ENCODE results near the gene FNIP2.
"Not testable (repeated sequence)": the region's sequence is repeated elsewhere in the genome, so short reads cannot be mapped to it uniquely, and the experiment has no call there.

The FNIP2 gene

DNA sequence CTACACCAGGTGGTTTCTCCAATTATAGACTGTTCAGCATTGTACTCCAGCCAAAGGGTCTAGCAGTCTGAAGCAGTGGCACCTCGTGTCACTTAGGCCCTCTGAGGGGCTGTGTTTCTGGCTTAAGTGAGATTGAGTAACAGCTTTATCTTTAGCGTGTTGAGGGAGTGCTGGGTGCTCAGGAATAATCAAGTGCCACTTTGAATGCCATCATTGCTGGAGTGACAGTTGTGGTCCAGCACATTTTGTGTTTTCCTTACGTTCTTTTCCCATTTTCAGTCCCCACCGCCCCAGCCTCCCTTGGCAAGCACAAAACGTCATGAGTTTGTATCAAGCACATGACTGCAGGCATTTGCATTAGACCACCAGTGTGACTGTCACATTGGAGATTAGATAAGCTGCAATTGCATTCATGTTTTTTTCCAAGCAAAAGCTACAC is 58.7 kb downstream of the FNIP2 start:
- no peak for DNase-seq (ENCODE audit: low read depth)
- Histone ChIP-seq H3K36me3 (ENCODE audit: control insufficient read depth, insufficient read depth, low read length, severe bottlenecking) (peaks cover 36% of the 10 kb centered on the region), H3K4me1 (ENCODE audit: control insufficient read depth, insufficient read depth, low read length) (peaks cover 31% of the 10 kb centered on the region), H3K9me3 (ENCODE audit: control insufficient read depth, low read length) (no peaks in the 10 kb centered on the region), H3K27me3 (replicated peaks; ENCODE audit: control insufficient read depth, insufficient read depth, low read length) (no peaks in the 10 kb centered on the region), H3K4me3 (ENCODE audit: low read length) (no peak overlapping the region), H3K9ac (ENCODE audit: low read length) (no peak overlapping the region)

DNA sequence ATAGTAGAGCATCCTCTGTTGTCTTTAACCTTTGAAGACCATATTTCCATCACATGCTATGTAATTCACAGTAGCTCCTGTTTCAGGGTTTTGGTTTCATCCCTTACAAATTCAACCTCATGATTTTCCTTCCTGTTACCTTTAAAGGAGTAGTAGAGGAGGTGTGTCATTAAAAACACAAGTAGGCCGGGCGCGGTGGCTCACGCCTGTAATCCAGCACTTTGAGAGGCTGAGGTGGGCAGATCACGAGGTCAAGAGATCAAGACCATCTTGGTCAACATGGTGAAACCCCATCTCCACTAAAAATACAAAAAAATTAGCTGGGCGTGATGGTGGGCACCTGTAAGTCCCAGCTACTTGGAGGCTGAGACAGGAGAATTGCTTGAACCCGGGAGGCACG is 59.3 kb downstream of the FNIP2 start:
- H3K4me3 ChIP-seq (ENCODE audit: low read length); H3K9me3 ChIP-seq (ENCODE audit: control insufficient read depth, low read length); H3K9ac ChIP-seq (ENCODE audit: low read length); DNase-seq (ENCODE audit: low read depth); H3K27me3 ChIP-seq (replicated peaks; ENCODE audit: control insufficient read depth, insufficient read depth, low read length): not testable (repeated sequence)
- Histone ChIP-seq H3K4me1 (ENCODE audit: control insufficient read depth, insufficient read depth, low read length) (peaks cover 31% of the 10 kb centered on the region), H3K36me3 (ENCODE audit: control insufficient read depth, insufficient read depth, low read length, severe bottlenecking) (peaks cover 42% of the 10 kb centered on the region)

DNA sequence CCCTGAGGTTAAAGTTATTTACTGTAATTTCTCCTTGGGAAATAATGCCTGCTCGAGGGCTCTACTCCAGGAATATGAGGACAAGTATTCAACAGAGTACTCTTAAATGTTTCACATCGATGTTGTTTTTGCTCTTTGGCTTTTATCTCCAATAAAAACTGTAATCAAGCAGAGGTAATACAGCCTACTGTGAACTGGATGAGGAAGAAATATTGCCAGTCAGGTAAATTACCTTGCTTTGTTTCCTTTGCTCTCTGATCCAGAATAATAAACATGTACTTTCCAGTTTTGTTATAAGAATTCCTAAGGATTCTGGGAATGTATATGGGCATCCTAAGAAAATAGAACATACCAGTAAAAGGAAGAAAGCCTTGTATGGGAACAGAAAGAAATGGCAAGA is 60.4 kb downstream of the FNIP2 start:
- peaks cover 23% of the 10 kb centered on the region for H3K4me1 ChIP-seq (ENCODE audit: control insufficient read depth, insufficient read depth, low read length)
- no peak for DNase-seq (ENCODE audit: low read depth)
- no peaks in the 10 kb centered on the region for H3K9me3 ChIP-seq (ENCODE audit: control insufficient read depth, low read length)
- no peak overlapping the region for H3K9ac ChIP-seq (ENCODE audit: low read length)
- no peak overlapping the region for H3K4me3 ChIP-seq (ENCODE audit: low read length)
- H3K27me3 ChIP-seq (replicated peaks; ENCODE audit: control insufficient read depth, insufficient read depth, low read length), result no peaks in the 10 kb centered on the region
- H3K36me3 ChIP-seq (ENCODE audit: control insufficient read depth, insufficient read depth, low read length, severe bottlenecking), result peaks cover 53% of the 10 kb centered on the region

DNA sequence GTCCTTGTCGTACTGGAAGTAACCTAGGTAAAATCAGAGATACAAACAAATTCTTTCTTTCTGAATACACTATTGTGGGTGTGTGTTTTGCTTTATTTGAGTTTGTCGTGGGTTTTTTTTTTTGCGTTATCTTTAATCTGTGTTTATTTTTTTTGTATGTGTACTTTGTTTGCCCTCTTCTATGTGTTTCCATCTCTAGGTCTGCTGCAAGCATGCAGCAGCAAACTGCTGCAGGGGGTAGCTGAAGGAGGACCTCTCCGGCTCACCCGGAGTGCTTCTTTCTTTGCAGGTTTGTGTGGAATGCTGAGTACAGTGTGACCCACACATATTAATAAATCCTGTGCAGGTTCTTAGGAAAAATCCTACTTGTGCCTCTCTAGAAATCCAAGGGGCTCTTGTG is 64.8 kb downstream of the FNIP2 start:
- no peak overlapping the region for H3K9ac ChIP-seq (ENCODE audit: low read length)
- no peak for DNase-seq (ENCODE audit: low read depth)
- H3K9me3 ChIP-seq (ENCODE audit: control insufficient read depth, low read length), result no peaks in the 10 kb centered on the region
- no peaks in the 10 kb centered on the region for H3K4me1 ChIP-seq (ENCODE audit: control insufficient read depth, insufficient read depth, low read length)
- H3K4me3 ChIP-seq (ENCODE audit: low read length), result no peak overlapping the region
- no peaks in the 10 kb centered on the region for H3K27me3 ChIP-seq (replicated peaks; ENCODE audit: control insufficient read depth, insufficient read depth, low read length)
- H3K36me3 ChIP-seq (ENCODE audit: control insufficient read depth, insufficient read depth, low read length, severe bottlenecking), result peaks cover 74% of the 10 kb centered on the region

DNA sequence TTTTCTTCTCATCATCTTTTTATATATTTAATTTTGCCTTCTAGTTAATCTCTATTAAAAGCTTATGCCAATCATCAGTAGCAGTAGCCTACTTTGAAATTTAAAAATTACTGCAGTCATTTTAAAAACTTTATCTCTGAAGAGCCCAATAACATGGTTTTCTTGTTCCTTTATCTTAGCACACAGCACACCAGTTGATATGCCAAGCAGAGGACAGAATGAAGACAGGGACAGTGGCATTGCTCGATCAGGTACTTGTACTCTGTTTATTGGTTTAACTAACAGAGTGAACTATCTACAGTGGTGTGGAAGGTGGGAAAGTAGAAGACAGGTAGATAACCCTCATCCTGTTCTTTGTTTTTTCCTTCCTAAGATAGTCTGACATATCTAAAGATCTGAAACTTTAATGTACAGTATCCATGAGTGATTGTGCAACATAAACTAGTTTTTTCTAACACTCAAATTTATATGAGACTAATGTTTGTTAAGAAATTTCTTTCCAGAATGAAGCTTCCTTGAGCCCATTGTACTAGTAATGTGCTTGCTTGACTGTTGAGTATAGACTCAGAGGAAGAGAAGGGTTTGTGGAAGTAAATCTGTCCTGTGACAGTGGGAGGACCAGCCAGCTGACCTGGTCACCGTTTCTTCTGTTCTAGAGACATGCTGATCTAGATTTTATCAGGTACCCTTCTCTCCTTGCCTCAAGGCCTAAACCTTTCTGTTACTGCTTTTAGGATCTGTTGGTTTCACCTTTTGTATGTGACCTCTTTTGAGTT is 66.6 kb downstream of the FNIP2 start:
- no peaks in the 10 kb centered on the region for H3K9me3 ChIP-seq (ENCODE audit: control insufficient read depth, low read length)
- no peak overlapping the region for H3K9ac ChIP-seq (ENCODE audit: low read length)
- no peak overlapping the region for H3K4me3 ChIP-seq (ENCODE audit: low read length)
- H3K36me3 ChIP-seq (ENCODE audit: control insufficient read depth, insufficient read depth, low read length, severe bottlenecking), result peaks cover 72% of the 10 kb centered on the region
- H3K27me3 ChIP-seq (replicated peaks; ENCODE audit: control insufficient read depth, insufficient read depth, low read length), result no peaks in the 10 kb centered on the region
- no peaks in the 10 kb centered on the region for H3K4me1 ChIP-seq (ENCODE audit: control insufficient read depth, insufficient read depth, low read length)
- DNase-seq (ENCODE audit: low read depth), result no peak

DNA sequence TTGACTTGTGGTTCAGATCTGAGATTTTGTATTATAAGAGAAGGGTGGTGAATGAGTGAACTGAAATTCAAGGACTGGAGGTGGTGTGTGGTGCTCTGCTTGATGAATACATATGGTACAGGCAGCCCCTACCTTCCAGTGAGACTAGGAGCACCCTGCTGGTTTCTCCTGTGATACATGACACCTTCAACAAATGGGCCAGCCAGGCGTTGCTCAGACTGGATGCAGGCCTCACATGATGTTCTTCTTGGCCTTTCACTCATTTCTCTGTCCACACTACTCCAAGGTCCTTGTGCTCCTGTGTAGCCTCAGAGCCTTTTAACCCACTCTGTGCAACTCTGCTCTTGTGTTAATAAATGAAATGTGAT is 67.2 kb downstream of the FNIP2 start:
- H3K4me3 ChIP-seq (ENCODE audit: low read length), result no peak overlapping the region
- no peaks in the 10 kb centered on the region for H3K27me3 ChIP-seq (replicated peaks; ENCODE audit: control insufficient read depth, insufficient read depth, low read length)
- no peak for DNase-seq (ENCODE audit: low read depth)
- no peaks in the 10 kb centered on the region for H3K9me3 ChIP-seq (ENCODE audit: control insufficient read depth, low read length)
- H3K9ac ChIP-seq (ENCODE audit: low read length), result no peak overlapping the region
- H3K36me3 ChIP-seq (ENCODE audit: control insufficient read depth, insufficient read depth, low read length, severe bottlenecking), result peaks cover 68% of the 10 kb centered on the region
- H3K4me1 ChIP-seq (ENCODE audit: control insufficient read depth, insufficient read depth, low read length), result peaks cover 1% of the 10 kb centered on the region

DNA sequence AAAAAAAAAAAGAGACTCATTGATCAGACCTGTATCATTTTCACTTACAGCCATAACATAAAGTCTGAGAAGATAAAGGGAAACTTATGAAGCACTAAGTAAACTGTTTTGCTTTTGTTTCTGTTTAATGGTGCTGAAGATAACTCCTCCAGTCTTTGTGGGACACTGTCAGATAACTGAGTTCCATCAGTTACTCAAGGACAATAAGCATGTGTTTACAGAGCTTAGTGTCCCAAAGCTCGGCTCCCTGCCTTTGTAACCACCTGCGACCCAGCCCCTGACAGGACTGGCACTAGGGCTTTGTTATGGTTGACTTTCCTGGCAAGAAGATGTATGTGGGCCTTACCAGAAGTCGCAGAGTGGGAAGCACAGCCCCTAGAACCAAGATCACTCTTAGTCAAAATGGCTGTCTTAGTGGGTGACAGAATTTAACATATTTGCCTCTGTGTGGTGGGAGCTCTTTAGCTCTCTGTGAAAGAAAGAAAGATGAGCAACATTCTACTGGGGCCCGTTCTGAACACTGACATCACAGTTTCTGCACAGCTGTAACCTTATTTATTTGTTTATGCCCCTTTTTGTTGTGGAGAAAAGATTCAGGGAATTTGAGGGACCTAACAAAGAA is 68.1 kb downstream of the FNIP2 start:
- Histone ChIP-seq H3K36me3 (ENCODE audit: control insufficient read depth, insufficient read depth, low read length, severe bottlenecking) (peaks cover 62% of the 10 kb centered on the region), H3K27me3 (replicated peaks; ENCODE audit: control insufficient read depth, insufficient read depth, low read length) (no peaks in the 10 kb centered on the region), H3K9ac (ENCODE audit: low read length) (no peak overlapping the region), H3K4me1 (ENCODE audit: control insufficient read depth, insufficient read depth, low read length) (peaks cover 10% of the 10 kb centered on the region), H3K9me3 (ENCODE audit: control insufficient read depth, low read length) (no peaks in the 10 kb centered on the region), H3K4me3 (ENCODE audit: low read length) (no peak overlapping the region)
- DNase-seq (ENCODE audit: low read depth), result no peak

DNA sequence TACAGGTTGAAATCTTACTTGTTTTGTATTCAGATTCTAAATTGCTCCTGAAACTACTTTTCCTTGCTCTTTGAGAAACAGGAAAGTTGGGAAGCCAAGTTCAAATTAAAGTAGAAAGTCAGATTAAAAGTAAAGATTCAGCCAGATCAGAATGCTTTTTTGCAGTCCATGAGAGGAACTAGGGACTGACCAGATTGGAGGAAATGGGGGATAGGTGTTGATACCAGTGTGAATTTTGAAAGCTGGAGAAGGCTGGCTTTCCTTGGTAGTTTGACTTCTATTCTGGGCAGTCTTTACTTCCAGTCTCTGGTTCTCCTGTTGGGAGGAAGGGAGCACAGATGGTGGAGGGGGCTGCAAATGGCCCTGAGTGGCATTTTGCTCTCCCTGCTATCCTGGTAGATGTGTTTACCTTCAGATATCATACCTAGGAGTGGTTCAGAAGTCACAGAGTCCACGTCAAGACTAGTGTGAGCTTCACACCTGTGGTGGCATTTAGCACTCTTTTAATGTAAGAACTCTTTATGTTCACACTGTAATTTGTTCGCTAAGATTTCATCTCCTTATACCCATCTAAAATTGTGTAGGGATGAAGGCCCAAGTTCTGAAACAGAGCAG is 68.8 kb downstream of the FNIP2 start:
- Histone ChIP-seq H3K36me3 (ENCODE audit: control insufficient read depth, insufficient read depth, low read length, severe bottlenecking) (peaks cover 56% of the 10 kb centered on the region), H3K9me3 (ENCODE audit: control insufficient read depth, low read length) (no peaks in the 10 kb centered on the region), H3K27me3 (replicated peaks; ENCODE audit: control insufficient read depth, insufficient read depth, low read length) (no peaks in the 10 kb centered on the region), H3K4me1 (ENCODE audit: control insufficient read depth, insufficient read depth, low read length) (peaks cover 10% of the 10 kb centered on the region), H3K9ac (ENCODE audit: low read length) (no peak overlapping the region), H3K4me3 (ENCODE audit: low read length) (no peak overlapping the region)
- no peak for DNase-seq (ENCODE audit: low read depth)

DNA sequence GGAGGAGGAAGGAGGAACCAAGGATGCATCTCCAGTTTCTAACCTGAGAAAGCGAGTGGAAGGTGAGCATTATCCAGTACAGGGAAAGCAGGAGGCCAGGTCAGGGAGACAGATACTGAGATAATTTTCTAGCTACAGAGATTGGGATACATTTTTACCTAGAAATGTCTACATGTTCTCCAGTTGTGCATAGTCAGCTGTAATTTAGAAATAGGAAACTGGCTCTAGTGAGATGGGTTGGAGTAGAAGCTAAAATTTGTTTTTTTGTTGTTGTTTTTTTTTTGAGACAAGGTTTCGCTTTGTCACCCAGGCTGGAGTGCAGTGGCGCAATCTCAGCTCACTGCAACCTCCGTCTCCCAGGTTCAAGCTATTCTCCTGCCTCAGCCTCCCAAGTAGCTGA is 71.3 kb downstream of the FNIP2 start:
- DNase-seq (ENCODE audit: low read depth), result no peak
- Histone ChIP-seq H3K4me1 (ENCODE audit: control insufficient read depth, insufficient read depth, low read length) (peaks cover 10% of the 10 kb centered on the region), H3K9me3 (ENCODE audit: control insufficient read depth, low read length) (no peaks in the 10 kb centered on the region), H3K36me3 (ENCODE audit: control insufficient read depth, insufficient read depth, low read length, severe bottlenecking) (peaks cover 51% of the 10 kb centered on the region), H3K27me3 (replicated peaks; ENCODE audit: control insufficient read depth, insufficient read depth, low read length) (no peaks in the 10 kb centered on the region), H3K4me3 (ENCODE audit: low read length) (no peak overlapping the region), H3K9ac (ENCODE audit: low read length) (no peak overlapping the region)

DNA sequence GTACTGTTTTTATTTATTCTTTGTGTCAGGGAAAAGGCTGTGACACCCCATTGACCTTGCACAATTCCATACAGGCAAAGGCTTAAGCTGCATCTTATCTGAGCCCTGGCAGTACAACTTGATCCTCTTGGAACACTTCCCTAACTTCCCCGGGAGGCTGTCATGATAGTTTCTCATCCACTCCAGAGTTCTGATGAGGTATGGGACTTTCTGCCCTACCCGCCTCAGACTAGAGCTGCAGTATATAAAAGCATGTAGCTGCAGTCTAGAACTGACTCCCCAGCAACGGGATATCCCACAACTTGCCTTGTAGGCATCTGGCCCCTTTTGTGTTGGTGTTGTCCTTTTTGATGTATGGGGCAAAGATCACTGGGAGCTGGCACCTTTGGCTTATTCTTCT is 72.7 kb downstream of the FNIP2 start:
- H3K36me3 ChIP-seq (ENCODE audit: control insufficient read depth, insufficient read depth, low read length, severe bottlenecking), result peaks cover 49% of the 10 kb centered on the region
- peaks cover 10% of the 10 kb centered on the region for H3K4me1 ChIP-seq (ENCODE audit: control insufficient read depth, insufficient read depth, low read length)
- H3K9ac ChIP-seq (ENCODE audit: low read length), result no peak overlapping the region
- no peaks in the 10 kb centered on the region for H3K27me3 ChIP-seq (replicated peaks; ENCODE audit: control insufficient read depth, insufficient read depth, low read length)
- no peak for DNase-seq (ENCODE audit: low read depth)
- H3K4me3 ChIP-seq (ENCODE audit: low read length), result no peak overlapping the region
- no peaks in the 10 kb centered on the region for H3K9me3 ChIP-seq (ENCODE audit: control insufficient read depth, low read length)

DNA sequence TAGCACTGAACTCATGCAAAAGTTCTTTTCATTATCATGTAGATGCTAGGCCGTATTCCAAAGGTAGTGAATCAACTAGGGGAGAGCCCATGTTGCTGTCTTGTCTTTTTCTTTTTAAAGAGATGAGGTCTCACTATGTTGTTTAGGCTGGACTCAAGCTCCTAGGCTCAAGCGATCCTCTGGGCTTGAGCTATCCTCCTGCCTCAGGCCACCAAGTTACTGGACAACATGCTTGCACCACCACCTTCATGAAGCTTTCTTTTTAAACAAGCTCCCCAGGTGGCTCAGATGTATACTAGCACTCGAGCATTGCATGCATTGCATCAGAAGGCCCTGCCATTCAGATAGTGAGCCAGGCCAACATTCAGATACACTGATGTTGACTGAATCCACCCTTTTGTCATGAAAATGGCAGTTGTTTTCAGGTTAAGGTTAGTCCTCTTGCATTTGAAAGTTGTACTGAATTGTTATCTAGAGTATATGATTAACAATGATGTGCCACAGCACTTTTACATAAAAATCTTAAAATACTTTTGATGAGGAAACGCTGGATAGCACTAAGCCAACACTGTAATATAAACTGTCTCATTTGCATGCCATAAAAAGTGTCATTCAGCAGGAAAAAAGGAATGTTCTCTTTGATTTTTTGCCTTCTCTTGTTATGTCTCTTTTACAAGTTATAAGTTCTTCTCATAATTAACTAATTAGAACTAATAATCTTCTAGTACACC is 76.7 kb downstream of the FNIP2 start:
- Histone ChIP-seq H3K36me3 (ENCODE audit: control insufficient read depth, insufficient read depth, low read length, severe bottlenecking) (peaks cover 55% of the 10 kb centered on the region), H3K9ac (ENCODE audit: low read length) (no peak overlapping the region), H3K27me3 (replicated peaks; ENCODE audit: control insufficient read depth, insufficient read depth, low read length) (no peaks in the 10 kb centered on the region), H3K4me3 (ENCODE audit: low read length) (no peak overlapping the region), H3K9me3 (ENCODE audit: control insufficient read depth, low read length) (no peaks in the 10 kb centered on the region), H3K4me1 (ENCODE audit: control insufficient read depth, insufficient read depth, low read length) (peaks cover 10% of the 10 kb centered on the region)
- DNase-seq (ENCODE audit: low read depth), result no peak
